NCI-H146 (cell line): ENCODE results near the gene FANCF.
"Not testable (repeated sequence)": the region's sequence is repeated elsewhere in the genome, so short reads cannot be mapped to it uniquely, and the experiment has no call there.

Experiments used
- DNase-seq: peaks from one replicate; lab custom pipeline; 2025; lab: John Stamatoyannopoulos, UW

Gene FANCF, protein sequence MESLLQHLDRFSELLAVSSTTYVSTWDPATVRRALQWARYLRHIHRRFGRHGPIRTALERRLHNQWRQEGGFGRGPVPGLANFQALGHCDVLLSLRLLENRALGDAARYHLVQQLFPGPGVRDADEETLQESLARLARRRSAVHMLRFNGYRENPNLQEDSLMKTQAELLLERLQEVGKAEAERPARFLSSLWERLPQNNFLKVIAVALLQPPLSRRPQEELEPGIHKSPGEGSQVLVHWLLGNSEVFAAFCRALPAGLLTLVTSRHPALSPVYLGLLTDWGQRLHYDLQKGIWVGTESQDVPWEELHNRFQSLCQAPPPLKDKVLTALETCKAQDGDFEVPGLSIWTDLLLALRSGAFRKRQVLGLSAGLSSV

DNA sequence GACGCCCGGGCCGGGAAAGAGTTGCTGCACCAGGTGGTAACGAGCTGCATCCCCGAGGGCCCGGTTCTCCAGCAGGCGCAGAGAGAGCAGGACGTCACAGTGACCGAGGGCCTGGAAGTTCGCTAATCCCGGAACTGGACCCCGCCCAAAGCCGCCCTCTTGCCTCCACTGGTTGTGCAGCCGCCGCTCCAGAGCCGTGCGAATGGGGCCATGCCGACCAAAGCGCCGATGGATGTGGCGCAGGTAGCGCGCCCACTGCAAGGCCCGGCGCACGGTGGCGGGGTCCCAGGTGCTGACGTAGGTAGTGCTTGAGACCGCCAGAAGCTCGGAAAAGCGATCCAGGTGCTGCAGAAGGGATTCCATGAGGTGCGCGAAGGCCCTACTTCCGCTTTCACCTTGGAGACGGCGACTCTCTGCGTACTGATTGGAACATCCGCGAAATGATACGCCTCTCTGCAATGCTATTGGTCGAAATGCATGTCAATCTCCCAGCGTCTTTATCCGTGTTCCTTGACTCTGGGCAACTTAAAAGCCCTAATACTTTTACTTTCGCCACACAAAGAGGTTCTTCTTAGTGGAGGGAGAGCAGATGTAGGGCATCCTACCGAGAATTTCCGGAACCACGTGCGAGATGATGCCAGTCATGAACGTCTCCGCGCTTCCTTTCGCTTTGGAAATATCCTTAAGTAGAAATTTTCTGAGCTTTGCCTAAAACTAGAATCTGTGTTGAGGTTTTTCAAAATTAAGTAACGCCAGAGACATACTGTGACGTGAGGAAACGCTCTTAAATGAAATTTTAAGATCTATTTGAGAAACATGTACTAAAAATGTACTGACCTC, at the start of gene FANCF:
Gene FANCF, minus strand, starts transcription at position 376 of the 840 bp plus-strand sequence. Its CDS starts 13 bp downstream, at position 363.
- peak; percentile 94 for DNase-seq

DNA sequence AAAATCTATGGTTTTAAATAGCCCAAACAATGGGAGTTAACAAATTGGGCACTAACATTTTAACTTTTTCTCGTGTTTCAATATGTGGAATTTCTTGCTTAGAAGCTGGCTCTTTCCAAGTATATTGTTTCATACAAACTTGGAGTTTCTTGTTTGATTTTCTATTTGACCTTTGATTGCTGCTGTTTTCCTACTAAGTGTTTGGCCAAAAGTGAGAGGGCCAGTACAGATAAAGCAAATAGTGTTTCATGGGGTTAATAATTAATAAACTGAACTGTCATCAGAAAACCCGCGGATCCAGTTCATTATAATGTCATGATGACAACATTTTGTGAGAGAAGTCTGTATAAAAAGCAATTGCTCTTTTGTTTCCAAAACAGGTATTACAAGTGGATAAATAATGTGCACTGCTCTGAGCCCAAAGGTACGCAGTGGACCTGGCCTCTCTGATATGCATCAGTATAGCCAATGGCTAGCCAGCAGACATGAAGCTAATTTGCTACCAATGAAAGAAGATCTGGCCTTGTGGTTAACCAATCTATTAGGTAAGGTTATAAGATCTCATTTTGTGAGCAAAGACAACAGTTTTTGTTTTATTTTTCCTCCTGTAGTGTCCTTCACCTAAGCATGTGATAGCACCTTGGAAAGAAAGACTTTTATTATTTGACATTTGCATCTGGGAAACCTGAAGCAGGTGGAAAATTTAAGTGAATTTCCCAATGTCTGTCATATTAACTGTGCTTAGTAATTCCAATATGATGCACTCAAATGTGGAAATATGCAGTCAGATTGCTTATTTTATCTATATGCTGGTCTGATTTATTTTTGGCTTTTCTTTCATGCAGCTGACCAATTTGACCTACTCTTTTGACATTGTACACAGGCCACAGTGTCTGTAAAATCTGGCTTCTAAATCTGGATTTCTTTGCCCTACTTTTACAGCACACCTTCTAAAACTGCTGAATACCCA, 49.1 kb upstream of the FANCF start:
- DNase-seq, result no peak

- DNase-seq, result no peak
These were observed 46.1 kb upstream of the FANCF start for GRCh38 chr11:22671751-22672150.

DNA sequence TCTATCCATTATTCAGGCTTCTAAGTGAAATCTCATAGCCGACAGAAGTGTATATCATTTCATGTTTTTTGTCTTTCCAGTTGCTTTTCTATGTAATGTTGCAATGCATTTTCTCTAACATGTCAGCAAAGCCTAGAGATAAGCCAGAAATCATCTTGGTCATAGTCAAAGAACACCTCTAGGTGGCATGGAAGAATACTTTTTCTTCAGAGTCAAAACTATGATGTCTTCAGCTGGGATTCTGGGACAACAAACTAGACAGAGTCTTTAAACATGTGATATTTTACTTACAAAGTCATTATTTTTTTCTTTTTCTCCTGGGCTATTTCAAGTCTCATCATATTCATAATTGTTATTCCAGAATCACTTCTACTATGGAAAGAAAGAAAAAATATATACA, 45.2 kb upstream of the FANCF start:
- DNase-seq, result no peak

DNA sequence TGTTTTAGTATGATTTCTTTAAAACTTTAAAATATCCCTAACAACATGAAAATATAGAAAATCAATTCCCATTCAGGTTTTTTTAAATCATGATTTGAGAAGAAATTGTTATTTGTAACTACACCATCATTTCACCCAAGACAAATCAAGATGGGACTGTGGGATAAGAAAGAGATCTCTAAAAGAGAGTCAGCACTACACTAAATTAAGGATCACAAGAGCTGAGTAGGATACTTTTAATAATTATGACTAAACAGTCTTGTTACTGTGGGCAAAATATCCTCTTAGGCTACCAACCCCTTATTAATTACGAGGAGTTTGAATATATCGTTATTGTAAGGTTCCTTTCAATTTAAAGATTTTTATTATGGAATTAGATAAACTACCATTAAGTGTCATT, 43.7 kb upstream of the FANCF start:
- DNase-seq, result no peak

DNA sequence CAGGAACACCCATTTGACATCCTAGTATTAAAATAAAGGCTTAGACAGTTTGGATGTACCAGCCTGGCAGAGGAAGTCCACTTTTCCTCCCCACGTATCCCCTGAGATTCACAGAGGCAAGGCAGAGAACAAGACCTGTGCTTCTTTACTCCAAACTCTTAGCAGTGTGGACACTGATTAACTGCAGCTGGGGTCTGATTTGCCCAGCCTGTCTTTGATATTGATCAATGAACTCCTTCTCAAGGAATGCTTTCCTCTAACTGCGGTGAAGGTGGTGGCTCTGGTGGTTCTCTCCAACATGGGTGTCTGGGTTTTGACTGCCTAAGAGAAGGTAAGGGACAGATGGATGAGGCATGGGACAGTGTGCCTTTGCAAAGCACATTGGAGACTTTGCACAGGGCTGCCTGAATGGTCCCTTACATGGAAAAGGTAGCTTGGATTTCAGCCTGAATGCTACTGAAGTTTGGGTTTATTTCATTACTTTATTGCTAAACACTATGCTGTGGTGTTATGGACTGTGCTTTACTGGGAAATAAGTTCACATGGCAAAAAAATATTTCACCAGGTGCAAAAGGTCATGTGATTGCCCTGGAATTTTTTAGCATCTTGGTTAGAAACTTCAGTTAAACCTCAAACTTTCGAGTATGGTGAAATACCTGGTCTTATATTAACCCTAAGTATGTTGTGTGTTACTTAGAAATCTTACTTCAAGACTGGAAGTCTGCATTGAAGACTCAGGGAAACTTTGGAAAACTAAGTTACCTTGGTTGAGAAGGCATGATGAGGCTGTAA, 42.6 kb upstream of the FANCF start:
- DNase-seq, result no peak

DNA sequence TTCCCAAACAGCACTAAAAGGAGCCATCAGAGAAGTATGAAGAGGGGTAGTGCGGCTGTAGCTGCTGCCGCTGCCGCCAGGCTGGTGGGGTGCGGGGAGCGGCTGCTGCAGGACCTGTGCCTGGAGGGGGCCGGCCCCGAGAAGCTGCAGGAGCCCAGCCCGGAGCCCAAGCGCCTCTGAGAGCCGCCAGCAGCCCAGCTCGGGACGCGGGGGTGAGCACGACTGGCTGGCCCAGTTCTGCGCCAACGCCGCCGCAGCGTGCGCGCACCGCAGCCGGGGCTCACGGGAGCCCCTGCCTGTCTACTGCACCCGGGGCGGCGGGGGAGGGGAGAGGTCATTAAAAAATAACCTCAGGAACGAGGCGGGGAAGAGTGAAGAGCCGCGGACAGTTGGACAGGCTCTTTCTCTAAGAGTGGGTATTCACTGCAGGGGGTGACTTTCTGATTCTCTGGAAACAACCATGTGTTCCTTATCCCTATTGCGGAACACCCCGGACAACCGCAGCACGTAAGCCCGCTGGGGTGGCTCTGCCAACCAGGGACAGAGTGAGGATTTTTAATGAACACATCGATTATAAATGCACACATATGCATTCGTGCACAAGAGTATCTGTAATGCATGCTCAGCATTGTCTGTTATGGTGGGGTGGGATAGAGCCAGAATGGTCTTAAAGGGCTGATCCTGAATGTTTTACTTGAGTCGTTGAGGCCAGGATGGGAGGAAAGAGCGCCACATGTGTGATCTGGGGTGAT, 41.2 kb upstream of the FANCF start:
- DNase-seq, result no peak

- DNase-seq, result no peak
These were observed 40.7 kb upstream of the FANCF start, which contains the start of gene GAS2 for GRCh38 chr11:22666325-22666687. Gene GAS2 (plus strand): TSS chr11:22666611. CDS start chr11:22674870, 8,259 bp downstream.

GRCh38 chr11:22659783-22660182, 34.2 kb upstream of the FANCF start:
- no peak for DNase-seq

DNA sequence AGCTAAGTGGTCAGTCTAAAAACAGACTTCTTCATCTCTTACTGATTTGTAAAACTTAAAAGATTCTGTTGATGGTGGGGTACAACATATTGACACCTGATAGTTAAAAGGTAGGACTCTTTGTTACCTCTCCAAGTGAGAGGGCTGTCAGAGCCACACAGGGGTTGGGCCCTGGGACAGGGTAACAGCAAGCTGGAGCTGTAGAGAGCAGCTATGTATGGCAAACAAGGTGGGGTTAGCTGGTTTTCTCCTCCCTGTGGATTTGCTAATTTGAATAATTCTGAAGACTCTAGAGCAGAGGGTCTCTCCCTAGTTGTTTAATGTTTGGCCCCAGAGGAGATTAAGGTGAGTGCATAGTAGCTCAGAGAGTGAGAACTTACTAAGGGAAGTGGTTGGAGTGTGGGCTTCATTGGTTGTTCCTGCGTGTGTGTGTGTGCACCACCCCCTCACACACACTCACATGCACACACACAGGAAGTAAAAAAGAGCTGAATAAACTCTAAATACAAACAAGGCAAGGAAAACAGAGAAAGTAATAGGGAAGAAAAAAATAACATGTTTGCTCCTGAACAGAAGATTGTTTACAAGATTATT, 31.6 kb upstream of the FANCF start:
- no peak for DNase-seq

- DNase-seq, result no peak
These were observed 30.5 kb upstream of the FANCF start for GRCh38 chr11:22656130-22656529.

DNA sequence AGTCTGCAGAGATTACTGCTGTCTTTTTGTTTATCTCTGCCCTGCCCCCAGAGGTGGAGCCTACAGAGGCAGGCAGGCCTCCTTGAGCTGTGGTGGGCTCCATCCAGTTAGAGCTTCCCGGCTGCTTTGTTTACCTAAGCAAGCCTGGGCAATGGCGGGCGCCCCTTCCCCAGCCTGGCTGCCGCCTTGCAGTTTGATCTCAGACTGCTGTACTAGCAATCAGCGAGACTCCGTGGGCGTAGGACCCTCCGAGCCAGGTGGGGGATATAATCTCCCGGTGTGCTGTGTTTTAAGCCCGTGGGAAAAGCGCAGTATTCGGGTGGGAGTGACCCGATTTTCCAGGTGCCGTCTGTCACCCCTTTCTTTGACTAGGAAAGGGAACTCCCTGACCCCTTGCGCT, 26.7 kb upstream of the FANCF start:
- DNase-seq, result not testable (repeated sequence)

DNA sequence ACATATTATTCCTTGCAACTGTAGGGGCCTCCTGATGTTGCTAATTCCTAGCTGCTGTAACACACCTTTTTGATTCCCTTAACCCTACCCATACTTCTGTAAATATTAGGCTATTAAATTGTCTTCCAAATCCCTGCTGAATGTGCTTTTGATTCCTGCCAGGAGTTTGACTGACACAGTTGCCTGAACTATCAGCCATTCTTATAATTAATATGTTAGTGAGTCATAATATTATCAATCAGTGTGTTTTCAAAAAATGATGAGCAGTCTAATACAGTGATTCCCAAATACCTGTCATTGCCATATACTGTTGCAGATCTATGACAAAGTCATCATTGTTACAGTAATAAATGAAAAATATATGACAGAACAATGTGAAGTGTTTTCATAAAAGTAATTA, 15.9 kb upstream of the FANCF start:
- DNase-seq, result no peak

- DNase-seq, result no peak
These were observed 15.2 kb upstream of the FANCF start for GRCh38 chr11:22640862-22641261.

DNA sequence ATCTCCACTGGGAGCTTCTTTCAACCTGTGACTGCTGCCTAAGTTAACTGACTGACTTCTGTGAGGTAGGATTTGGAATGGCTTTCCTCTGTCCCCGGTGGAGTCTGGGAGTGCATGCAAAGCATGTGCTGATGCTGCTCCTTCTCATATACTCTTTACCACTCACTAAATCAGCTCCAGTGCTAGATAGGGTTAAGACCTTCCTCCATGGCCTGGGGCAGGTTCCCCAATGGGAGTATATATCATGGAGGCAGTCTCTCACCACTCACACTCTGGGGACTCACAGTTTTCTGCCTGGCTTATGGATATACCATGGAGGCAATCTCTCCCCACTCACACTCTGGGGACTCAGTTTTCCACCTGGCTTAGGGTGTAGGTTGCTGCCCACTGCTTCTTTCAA, 10.1 kb upstream of the FANCF start:
- no peak for DNase-seq

- DNase-seq, result peak; percentile 12
These were observed 9.4 kb upstream of the FANCF start for GRCh38 chr11:22634897-22635629.

DNA sequence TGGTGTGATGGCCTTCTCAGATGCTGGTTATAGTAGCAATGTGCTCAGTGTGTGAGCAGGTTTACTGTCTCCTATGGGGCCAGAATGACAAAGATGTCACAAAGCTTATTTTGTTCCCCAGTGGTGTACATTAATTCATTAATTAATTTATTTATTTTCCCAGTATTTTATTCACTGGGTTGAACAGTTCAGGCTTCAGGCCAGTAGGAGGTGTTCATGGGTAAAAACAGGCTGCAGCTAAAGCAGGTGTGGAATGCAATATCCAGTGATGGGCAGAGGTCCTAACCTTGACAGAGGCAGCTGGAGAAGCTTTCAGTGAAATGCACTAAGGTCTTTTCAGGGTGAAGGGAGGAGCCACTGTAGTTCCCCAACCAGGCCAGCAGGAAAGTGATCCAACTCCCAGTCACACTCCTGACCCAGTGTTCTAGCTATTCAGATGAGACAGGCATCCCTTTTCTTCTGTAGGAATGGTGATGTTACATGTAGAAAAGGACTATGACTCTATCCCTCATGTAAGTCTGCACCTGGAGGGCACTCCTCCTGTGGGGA, 7.8 kb upstream of the FANCF start:
- no peak for DNase-seq

GRCh38 chr11:22627421-22627820, 1.8 kb upstream of the FANCF start:
- no peak for DNase-seq
